Ascending aorta (tissue), 2 donors: ENCODE measurements around the gene PIPOX. TPM values are rescaled to one million over a fixed set of nuclear protein-coding genes. Genes with fewer than 3 reads are reported as not detected.

Experiments used
- DNase-seq, 2 donors: peaks; one replicate each; pipeline ENCODE4 v3.0.0-alpha.2; 2019; ENCODE audit warnings: low spot score in 2 of 2
- H3K27ac ChIP-seq, 2 donors: fragments of 200-600 bp; sonication (generic); one replicate each; pipeline ENCODE4 v1.5.1; 2016 to 2017; ENCODE audit warnings: mild to moderate bottlenecking in 1 of 2
- H3K27me3 ChIP-seq: fragments of 200-600 bp; sonication (generic); one replicate; pipeline ENCODE4 v1.5.1; 2017
- H3K36me3 ChIP-seq, 2 donors: fragments of 200-600 bp; sonication (generic); one replicate each; pipeline ENCODE4 v1.5.1; 2016
- H3K4me1 ChIP-seq, 2 donors: fragments of 200-600 bp; sonication (generic); one replicate each; pipeline ENCODE4 v1.5.1; 2016 to 2017; ENCODE audit warnings: mild to moderate bottlenecking in 1 of 2
- H3K4me3 ChIP-seq, 2 donors: fragments of 200-600 bp; sonication (generic); one replicate each; pipeline ENCODE4 v1.5.1; 2016 to 2017; ENCODE audit warnings: mild to moderate bottlenecking in 1 of 2
- H3K9me3 ChIP-seq, 2 donors: fragments of 200-600 bp; sonication (generic); one replicate each; pipeline ENCODE4 v1.5.1; 2016
- CTCF ChIP-seq, 3 experiments: fragments of 200-600 bp in 2 of 3; fragments of 450-650 bp in 1 of 3; sonication (generic) in 2 of 3; IDR thresholded peaks; one replicate each; pipeline ENCODE4 v1.5.1; 2016 to 2019; ENCODE audit warnings: antibody characterized with exemption in 3 of 3, mild to moderate bottlenecking in 1 of 3, moderate library complexity in 1 of 3
- intact Hi-C: fragments of 100-400 bp; cut with DNase I; formaldehyde crosslinking; loops from one replicate; pipeline ENCODE4 v1.15.1; 2023
- total RNA-seq: library from RNA; depleted of rRNA; stranded (reverse); fragments of >200 nt; gene quantifications from one replicate; pipeline ENCODE4 v1.1.0, GENCODE V29; 2016

PIPOX gene
- total RNA-seq, 1 donor from 2014 or later = not detected

GRCh38 chr17:29045026-29045425 is 2.1 kb downstream of the PIPOX start:
- Histone ChIP-seq H3K36me3 (no peaks in the 10 kb centered on the region), H3K27me3 (no peaks in the 10 kb centered on the region), H3K27ac (no peak overlapping the region), H3K4me1 (no peaks in the 10 kb centered on the region), H3K4me3 (no peak overlapping the region), H3K9me3 (no peaks in the 10 kb centered on the region)
- DNase-seq = no peak
- intact Hi-C loops = no loop called here
- no peak for TF ChIP-seq CTCF (IDR thresholded peaks at IDR 0.05)

GRCh38 chr17:29045734-29046472 is 3.0 kb downstream of the PIPOX start:
- no peak for TF ChIP-seq CTCF (IDR thresholded peaks at IDR 0.05)
- intact Hi-C loops = no loop called here

GRCh38 chr17:29046473-29046839 is 3.5 kb downstream of the PIPOX start:
- intact Hi-C loops = no loop called here
- no peak for DNase-seq
- no peaks in the 10 kb centered on the region for H3K36me3 ChIP-seq
- H3K9me3 ChIP-seq = no peaks in the 10 kb centered on the region
- no peaks in the 10 kb centered on the region for H3K4me1 ChIP-seq
- no peak overlapping the region for H3K27ac ChIP-seq
- no peak for TF ChIP-seq CTCF (IDR thresholded peaks at IDR 0.05)
- no peaks in the 10 kb centered on the region for H3K27me3 ChIP-seq
- H3K4me3 ChIP-seq = no peak overlapping the region

More at GRCh38 chr17:29045734-29046472, 3.0 kb downstream of the PIPOX start:
- H3K4me3 ChIP-seq = no peak overlapping the region
- no peaks in the 10 kb centered on the region for H3K27me3 ChIP-seq
- H3K9me3 ChIP-seq = no peaks in the 10 kb centered on the region
- H3K36me3 ChIP-seq = no peaks in the 10 kb centered on the region
- no peaks in the 10 kb centered on the region for H3K4me1 ChIP-seq
- DNase-seq = no peak
- no peak overlapping the region for H3K27ac ChIP-seq

- TF ChIP-seq CTCF (IDR thresholded peaks at IDR 0.05) = no peak
- Histone ChIP-seq H3K36me3 (no peaks in the 10 kb centered on the region), H3K4me1 (no peaks in the 10 kb centered on the region), H3K27ac (no peak overlapping the region), H3K9me3 (no peaks in the 10 kb centered on the region), H3K27me3 (no peaks in the 10 kb centered on the region), H3K4me3 (no peak overlapping the region)
- DNase-seq = no peak
- intact Hi-C loops = no loop called here
These were observed 5.8 kb downstream of the PIPOX start for GRCh38 chr17:29048440-29049368.

GRCh38 chr17:29049541-29050145 is 6.7 kb downstream of the PIPOX start:
- H3K9me3 ChIP-seq = no peaks in the 10 kb centered on the region
- no peaks in the 10 kb centered on the region for H3K4me1 ChIP-seq
- no peak for TF ChIP-seq CTCF (IDR thresholded peaks at IDR 0.05)
- no peak overlapping the region for H3K27ac ChIP-seq
- intact Hi-C loops = loop anchor here (10.0 kb wide), 1 partner anchor 815 kb away; no protein-coding TSS in a partner anchor
- H3K4me3 ChIP-seq = no peak overlapping the region
- no peaks in the 10 kb centered on the region for H3K36me3 ChIP-seq
- no peaks in the 10 kb centered on the region for H3K27me3 ChIP-seq
- no peak for DNase-seq
